Common myeloid progenitor, CD34-positive (primary cell): ENCODE measurements around the gene HOPX. TPM values are rescaled to one million over a fixed set of nuclear protein-coding genes. Genes with fewer than 3 reads are reported as not detected.
A peak's percentile ranks its signal among the peaks of the same experiment; 100 is the strongest.
"Not testable (repeated sequence)": the region's sequence is repeated elsewhere in the genome, so short reads cannot be mapped to it uniquely, and the experiment has no call there.

Experiments used
- CTCF ChIA-PET: fragments of 350-600 bp; sonication (Branson Sonifier 250); formaldehyde crosslinking; loops from one replicate; lab custom pipeline; 2021; ENCODE audit warnings: antibody characterized with exemption; lab: Charles Lee
- POLR2A ChIA-PET: fragments of 350-600 bp; sonication (Branson Sonifier 250); formaldehyde crosslinking; loops from one replicate; lab custom pipeline; 2021; ENCODE audit warnings: antibody characterized with exemption; lab: Charles Lee
- DNase-seq, 3 donors: peaks; one replicate each; pipeline versions ENCODE4 v3.0.0 to v3.0.0-alpha.2; 2013
- H3K27ac ChIP-seq, 2 experiments: 1 replicate in 1 of 2; 2 replicates in 1 of 2; pipeline ENCODE4 v1.7.0; 2013; ENCODE audit warnings: inconsistent platforms in 2 of 2, low read length in 2 of 2, mild to moderate bottlenecking in 2 of 2, low read depth in 1 of 2, moderate library complexity in 1 of 2; ENCODE audit not compliant: severe bottlenecking in 2 of 2, insufficient read depth in 1 of 2, poor library complexity in 1 of 2
- H3K27me3 ChIP-seq, 5 experiments: replicated peaks in 2 of 5; 1 replicate in 3 of 5; 2 replicates in 2 of 5; pipeline versions ENCODE4 v1.6.1 to v1.7.0; 2013; ENCODE audit warnings: low read length in 4 of 5, mild to moderate bottlenecking in 2 of 5, moderate library complexity in 2 of 5, inconsistent platforms in 1 of 5; ENCODE audit not compliant: insufficient read depth in 5 of 5, control insufficient read depth in 4 of 5
- H3K36me3 ChIP-seq, 4 experiments: 1 replicate in 2 of 4; 2 replicates in 2 of 4; pipeline versions ENCODE4 v1.6.1 to v1.7.0; 2013; ENCODE audit warnings: low read length in 3 of 4, control low read depth in 1 of 4, mild to moderate bottlenecking in 1 of 4; ENCODE audit not compliant: control insufficient read depth in 4 of 4, insufficient read depth in 4 of 4
- H3K4me1 ChIP-seq, 4 experiments: 1 replicate in 3 of 4; 2 replicates in 1 of 4; pipeline versions ENCODE4 v1.6.1 to v1.7.1; 2013; ENCODE audit warnings: low read length in 3 of 4, mild to moderate bottlenecking in 3 of 4, control low read depth in 1 of 4, inconsistent platforms in 1 of 4, moderate library complexity in 1 of 4; ENCODE audit not compliant: control insufficient read depth in 4 of 4, insufficient read depth in 4 of 4; ENCODE audit errors: control extremely low read depth in 1 of 4
- H3K4me3 ChIP-seq, 7 experiments: 1 replicate in 4 of 7; 2 replicates in 3 of 7; pipeline versions ENCODE4 v1.5.1 to v1.7.0; 2013; ENCODE audit warnings: mild to moderate bottlenecking in 7 of 7, low read length in 6 of 7, moderate library complexity in 6 of 7, inconsistent platforms in 2 of 7, low read depth in 2 of 7, control low read depth in 1 of 7; ENCODE audit not compliant: insufficient read depth in 4 of 7, control insufficient read depth in 1 of 7; ENCODE audit errors: extremely low read depth in 1 of 7
- H3K9me3 ChIP-seq, 5 experiments: 1 replicate in 4 of 5; 2 replicates in 1 of 5; pipeline versions ENCODE4 v1.6.1 to v1.7.1; 2013; ENCODE audit warnings: low read length in 4 of 5, mild to moderate bottlenecking in 2 of 5, inconsistent platforms in 1 of 5, low read depth in 1 of 5, moderate library complexity in 1 of 5; ENCODE audit not compliant: control insufficient read depth in 4 of 5, insufficient read depth in 2 of 5; ENCODE audit errors: control extremely low read depth in 1 of 5
- WGBS: methylation state at CpG from one replicate; pipeline ENCODE4 v1.1.5; 2013; ENCODE audit not compliant: insufficient coverage; 5-methylcytosine and 5-hydroxymethylcytosine counted together
- polyA plus RNA-seq: library from polyadenylated mRNA; unstranded; fragments of 120-200 nt; gene quantifications from one replicate; pipeline ENCODE4 v1.2.1, GENCODE V29; 2013

Gene HOPX
- 146 TPM for polyA plus RNA-seq

DNA sequence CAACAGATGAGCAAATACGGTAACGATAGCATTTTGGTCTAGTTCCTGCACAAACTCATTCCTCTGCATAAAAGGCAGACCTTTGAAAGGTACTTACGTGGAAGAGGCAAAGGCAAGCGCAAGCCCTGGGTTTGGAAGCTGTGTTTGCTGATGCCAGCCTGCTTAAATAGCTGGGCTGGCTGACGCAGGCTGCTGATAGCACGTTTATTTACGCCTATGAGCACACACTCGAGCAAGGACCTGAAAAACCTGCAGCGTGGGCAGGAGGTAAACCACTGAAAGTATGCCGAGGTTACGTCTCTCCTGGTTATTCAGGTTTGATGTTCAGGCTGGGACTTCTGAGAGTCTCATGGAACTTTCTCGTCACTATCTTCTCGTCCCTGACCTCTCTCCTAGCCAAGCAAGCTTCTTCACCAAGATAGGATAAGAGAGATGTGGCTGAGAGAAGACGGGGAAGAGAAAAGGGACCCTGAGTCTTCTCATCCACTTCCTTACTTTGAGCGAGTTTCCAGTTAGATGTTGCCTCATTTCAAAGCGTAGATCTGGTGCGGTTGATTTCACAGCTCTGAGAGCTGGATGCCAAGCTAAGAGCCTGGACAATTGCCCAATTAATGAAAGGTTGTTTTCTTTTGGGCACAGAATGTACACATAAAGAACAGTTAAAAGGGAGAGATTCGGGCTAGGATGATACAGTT is at the start of gene HOPX:
Gene HOPX (minus strand): TSS at position 139 of the 695 bp plus-strand sequence. CDS start 23,480 bp downstream, outside the sequence.
- CTCF ChIA-PET = interaction anchor here (0.9 to 2.6 kb wide), 4 partner anchors 10 to 155 kb away, joined by 3 to 9 read pairs (median 4); no protein-coding TSS in a partner anchor
- H3K27ac ChIP-seq = no peak within 1 kb of the TSS
- POLR2A ChIA-PET = interaction anchor here (0.7 kb wide), 1 partner anchor 576 kb away, joined by 4 read pairs; no protein-coding TSS in a partner anchor
- peak within 1 kb of the TSS in 4 of 7 experiments; percentile 41 to 74 (median 61) for H3K4me3 ChIP-seq
- no peaks in the 10 kb centered on the region for H3K36me3 ChIP-seq
- peaks cover 0 to 7% (median 3%) of the 10 kb centered on the region in 4 experiments for H3K4me1 ChIP-seq
- no peaks in the 10 kb centered on the region for H3K9me3 ChIP-seq
- DNase-seq = peak in 2 of 3 donors; percentile 58 to 70
- no peaks in the 10 kb centered on the region for H3K27me3 ChIP-seq
- WGBS = 34% methylated on average over 11 of the region's 18 CpGs

- DNase-seq = no peak
- H3K9me3 ChIP-seq = no peaks in the 10 kb centered on the region
- H3K4me1 ChIP-seq = peaks cover 0 to 23% (median 12%) of the 10 kb centered on the region in 4 experiments
- no peaks in the 10 kb centered on the region for H3K36me3 ChIP-seq
- no peak overlapping the region for H3K27ac ChIP-seq
- H3K27me3 ChIP-seq = no peaks in the 10 kb centered on the region
- ChIA-PET POLR2A (interaction anchor here (0.5 kb wide), 1 partner anchor 10 kb away, joined by 3 read pairs; no protein-coding TSS in a partner anchor), CTCF (interaction anchor here (0.6 to 1.8 kb wide), 4 partner anchors 28 to 264 kb away, joined by 3 to 5 read pairs (median 3); no protein-coding TSS in a partner anchor)
- H3K4me3 ChIP-seq = no peak overlapping the region
- 100% methylated on average over 4 of the region's 5 CpGs for WGBS
Observed at GRCh38 chr4:56730097-56730496, 49.0 kb upstream of the HOPX start.

- WGBS = 33% methylated on average over 2 of the region's 4 CpGs
- H3K9me3 ChIP-seq = no peaks in the 10 kb centered on the region
- H3K4me3 ChIP-seq = no peak overlapping the region
- peak; percentile 29 to 75 (median 62) for DNase-seq
- ChIA-PET POLR2A (no interaction called here), CTCF (interaction anchor here (1.1 to 1.6 kb wide), 4 partner anchors 59 to 94 kb away, joined by 3 to 4 read pairs (median 3); no protein-coding TSS in a partner anchor)
- H3K36me3 ChIP-seq = no peaks in the 10 kb centered on the region
- no peaks in the 10 kb centered on the region for H3K27me3 ChIP-seq
- peaks cover 0 to 26% (median 13%) of the 10 kb centered on the region in 4 experiments for H3K4me1 ChIP-seq
- no peak overlapping the region for H3K27ac ChIP-seq
Observed at GRCh38 chr4:56728512-56728911, 47.4 kb upstream of the HOPX start.

GRCh38 chr4:56727150-56727549 is 46.1 kb upstream of the HOPX start:
- POLR2A ChIA-PET = no interaction called here
- no peaks in the 10 kb centered on the region for H3K27me3 ChIP-seq
- no peak overlapping the region for H3K4me3 ChIP-seq
- 94% methylated on average over 4 of the region's 4 CpGs for WGBS
- CTCF ChIA-PET = interaction anchor here (1.3 kb wide), 1 partner anchor 69 kb away, joined by 3 read pairs; no protein-coding TSS in a partner anchor
- no peaks in the 10 kb centered on the region for H3K36me3 ChIP-seq
- DNase-seq = no peak
- no peak overlapping the region for H3K27ac ChIP-seq
- H3K9me3 ChIP-seq = peaks cover 0 to under 1% (median 0%) of the 10 kb centered on the region in 5 experiments
- H3K4me1 ChIP-seq = peaks cover 0 to 31% (median 11%) of the 10 kb centered on the region in 4 experiments

DNA sequence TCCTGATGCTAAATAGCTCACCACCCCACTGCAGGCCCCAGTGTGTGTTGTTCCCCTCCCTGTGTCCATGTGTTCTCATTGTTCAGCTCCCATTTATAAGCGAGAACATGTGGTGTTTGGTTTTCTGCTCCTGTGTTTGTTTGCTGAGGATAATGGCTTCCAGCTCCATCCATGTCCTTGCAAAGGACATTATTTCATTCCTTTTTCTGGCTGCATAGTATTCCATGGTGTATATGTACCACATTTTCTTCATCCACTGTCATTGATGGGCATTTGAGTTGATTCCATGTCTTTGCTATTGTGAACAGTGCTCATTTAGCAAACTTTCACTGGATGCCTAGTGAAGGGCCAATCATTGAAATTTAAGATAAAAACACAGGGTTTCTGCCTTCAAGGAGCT is 45.5 kb upstream of the HOPX start:
- H3K27me3 ChIP-seq, H3K4me3 ChIP-seq, H3K9me3 ChIP-seq, POLR2A ChIA-PET, H3K27ac ChIP-seq, DNase-seq, H3K36me3 ChIP-seq: not testable (repeated sequence)
- H3K4me1 ChIP-seq = peaks cover 0 to 26% (median 6%) of the 10 kb centered on the region in 4 experiments
- CTCF ChIA-PET = interaction anchor here (0.9 kb wide), 1 partner anchor 115 kb away, joined by 3 read pairs; no protein-coding TSS in a partner anchor
- no CpG with 5 or more reads among the region's 1 CpG for WGBS

DNA sequence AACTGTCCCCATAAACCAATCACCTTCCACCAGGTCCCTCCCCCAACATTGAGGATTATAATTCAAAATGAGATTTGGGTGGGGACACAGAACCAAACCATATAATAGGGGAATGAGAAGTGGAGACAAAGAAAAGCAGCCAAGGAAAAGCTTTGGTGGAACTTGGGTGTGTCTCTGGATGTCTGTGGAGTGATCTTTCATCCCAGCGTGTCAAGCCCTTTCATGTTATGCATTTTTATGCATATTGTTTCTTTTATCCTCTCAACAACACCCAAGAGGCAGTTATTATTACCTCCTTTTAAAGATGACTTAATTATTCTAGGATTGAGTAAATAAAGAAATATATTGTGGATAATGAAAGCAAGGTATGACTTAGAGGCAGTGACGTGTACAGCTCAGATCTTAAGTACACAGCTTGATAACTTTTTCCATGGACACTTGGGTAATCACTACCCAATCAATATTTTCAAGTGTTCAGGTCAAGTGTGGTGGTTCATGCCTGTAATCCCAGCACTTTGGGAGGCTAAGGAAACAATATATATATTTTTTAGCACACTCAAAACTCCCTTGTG is 42.6 kb upstream of the HOPX start:
- POLR2A ChIA-PET = no interaction called here
- no peaks in the 10 kb centered on the region for H3K36me3 ChIP-seq
- CTCF ChIA-PET = interaction anchor here (0.6 to 1.1 kb wide), 3 partner anchors 23 to 34 kb away, joined by 3 read pairs; no protein-coding TSS in a partner anchor
- H3K27ac ChIP-seq = no peak overlapping the region
- H3K4me1 ChIP-seq = peaks cover 0 to 24% (median 5%) of the 10 kb centered on the region in 4 experiments
- no CpG with 5 or more reads among the region's 2 CpGs for WGBS
- peaks cover 0 to 4% (median 0%) of the 10 kb centered on the region in 5 experiments for H3K9me3 ChIP-seq
- no peaks in the 10 kb centered on the region for H3K27me3 ChIP-seq
- H3K4me3 ChIP-seq = no peak overlapping the region
- no peak for DNase-seq
